Naive thymus-derived CD4-positive, alpha-beta T cell (primary cell): Measurements from ENCODE around the gene ULK3. TPM values are rescaled to one million over a fixed set of nuclear protein-coding genes. Genes with fewer than 3 reads are reported as not detected.

ENCODE experiments used
- ATAC-seq: fragments of 150-1000 bp; cut with Tn5 transposase; 2 replicates; pipeline ENCODE4 v1.10.0; 2021; ENCODE audit warnings: mild to moderate bottlenecking, moderate library complexity
- CTCF ChIA-PET: fragments of 350-600 bp; sonication (Branson Sonifier 250); formaldehyde crosslinking; loops from one replicate; lab custom pipeline; 2021; ENCODE audit warnings: antibody characterized with exemption; lab: Charles Lee
- POLR2A ChIA-PET: fragments of 350-600 bp; sonication (Branson Sonifier 250); formaldehyde crosslinking; loops from one replicate; lab custom pipeline; 2021; ENCODE audit warnings: antibody characterized with exemption, inconsistent platforms; lab: Charles Lee
- DNase-seq, 9 donors: peaks; one replicate each; pipeline versions ENCODE4 v3.0.0 to v3.0.0-alpha.2; 2020 to 2022; ENCODE audit warnings: mixed read lengths in 1 of 9
- H3K27ac ChIP-seq: one replicate; pipeline ENCODE4 v1.7.0; 2013; ENCODE audit warnings: mild to moderate bottlenecking, low read depth, low read length, moderate library complexity
- H3K27me3 ChIP-seq, 2 donors: one replicate each; pipeline ENCODE4 v1.7.0; 2013; ENCODE audit warnings: low read length in 2 of 2, mild to moderate bottlenecking in 2 of 2, moderate library complexity in 2 of 2; ENCODE audit not compliant: control insufficient read depth in 2 of 2, insufficient read depth in 2 of 2
- H3K36me3 ChIP-seq, 3 experiments: 1 replicate in 2 of 3; 2 replicates in 1 of 3; pipeline ENCODE4 v1.7.0; 2013; ENCODE audit warnings: low read length in 3 of 3, mild to moderate bottlenecking in 3 of 3, moderate library complexity in 1 of 3; ENCODE audit not compliant: insufficient read depth in 3 of 3, control insufficient read depth in 2 of 3
- H3K4me1 ChIP-seq, 2 donors: one replicate each; pipeline ENCODE4 v1.7.0; 2013; ENCODE audit warnings: low read length in 2 of 2, mild to moderate bottlenecking in 2 of 2, moderate library complexity in 1 of 2; ENCODE audit not compliant: control insufficient read depth in 2 of 2, insufficient read depth in 2 of 2
- H3K4me3 ChIP-seq: 2 replicates; pipeline ENCODE4 v1.7.0; 2013; ENCODE audit warnings: mild to moderate bottlenecking, low read length
- H3K9me3 ChIP-seq, 3 experiments: 1 replicate in 2 of 3; 2 replicates in 1 of 3; pipeline ENCODE4 v1.7.0; 2013; ENCODE audit warnings: low read length in 3 of 3; ENCODE audit not compliant: control insufficient read depth in 2 of 3
- H3K27ac Mint-ChIP-seq, 9 donors: one replicate each; pipeline ENCODE4 v1.8.0; 2020 to 2022; ENCODE audit warnings: mixed read lengths in 9 of 9, mild to moderate bottlenecking in 8 of 9, moderate library complexity in 5 of 9, inconsistent platforms in 2 of 9
- H3K27me3 Mint-ChIP-seq, 5 donors: one replicate each; pipeline ENCODE4 v1.8.0; 2021 to 2022; ENCODE audit warnings: mixed read lengths in 5 of 5, mild to moderate bottlenecking in 1 of 5
- H3K36me3 Mint-ChIP-seq, 5 donors: one replicate each; pipeline ENCODE4 v1.8.0; 2020 to 2022; ENCODE audit warnings: mixed read lengths in 5 of 5, mild to moderate bottlenecking in 3 of 5, inconsistent platforms in 1 of 5
- H3K4me1 Mint-ChIP-seq, 7 donors: one replicate each; pipeline ENCODE4 v1.8.0; 2020 to 2022; ENCODE audit warnings: mixed read lengths in 7 of 7, mild to moderate bottlenecking in 3 of 7, inconsistent platforms in 1 of 7
- H3K4me3 Mint-ChIP-seq, 10 donors: one replicate each; pipeline ENCODE4 v1.8.0; 2020 to 2022; ENCODE audit warnings: mild to moderate bottlenecking in 10 of 10, mixed read lengths in 10 of 10, moderate library complexity in 6 of 10, inconsistent platforms in 2 of 10
- H3K9me3 Mint-ChIP-seq, 11 donors: one replicate each; pipeline ENCODE4 v1.8.0; 2020 to 2022; ENCODE audit warnings: mixed read lengths in 11 of 11, mild to moderate bottlenecking in 4 of 11, inconsistent platforms in 1 of 11, moderate library complexity in 1 of 11
- intact Hi-C, 2 donors: fragments of 100-400 bp; cut with micrococcal nuclease; formaldehyde crosslinking; loops; one replicate each; pipeline ENCODE4 v1.15.1; 2023
- polyA plus RNA-seq, 2 donors: library from polyadenylated mRNA; unstranded; fragments of 300-500 nt; fragmentation: Illumina TruSeq; gene quantifications; one replicate each; pipeline ENCODE4 v1.2.3, GENCODE V29; 2021
- total RNA-seq, 6 experiments: library from RNA in 5 of 6; stranded (reverse) in 5 of 6; gene quantifications; 1 replicate in 5 of 6; 2 replicates in 1 of 6; pipeline ENCODE4 v1.2.3 and lab custom pipeline; 2021 to 2026

Gene ULK3
- total and polyA plus RNA-seq, 7 experiments from 2014 or later, result 15.4 to 106 (median 54.8) TPM

DNA sequence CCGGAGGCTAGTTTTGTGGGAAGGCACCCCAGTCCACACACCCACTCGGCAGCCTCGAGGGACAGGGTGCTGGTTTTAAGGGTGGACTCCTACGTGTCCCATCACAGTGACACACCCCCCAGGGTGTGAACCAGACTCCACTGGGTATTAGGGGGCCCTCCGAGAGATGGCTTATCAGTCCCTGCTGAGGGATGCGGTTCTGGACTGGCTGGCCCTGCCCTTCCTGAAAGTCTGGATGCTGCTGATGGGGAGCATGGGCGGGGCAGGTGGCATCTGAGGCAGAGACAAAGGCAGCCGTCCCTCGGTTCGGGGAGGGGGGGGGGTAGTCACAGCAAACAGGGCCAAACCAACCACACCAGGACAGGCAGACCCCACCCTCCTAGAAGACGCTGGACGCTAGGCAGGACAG lies 939 bp upstream of the ULK3 start:
- peak overlapping the region; percentile 49 for H3K4me3 ChIP-seq
- ChIA-PET POLR2A (interaction anchor here (1.2 to 4.4 kb wide), 14 partner anchors 10 to 608 kb away, joined by 3 to 44 read pairs (median 10); partner anchors contain the start of genes C15orf39, FAM219B and SCAMP2), CTCF (interaction anchor here (1.0 to 2.6 kb wide), 10 partner anchors 9 to 151 kb away, joined by 3 to 20 read pairs (median 6); partner anchors contain the start of genes FAM219B and SCAMP5)
- peak overlapping the region; percentile 79 for H3K27ac ChIP-seq
- Mint-ChIP-seq H3K27ac (peak overlapping the region; percentile 59 to 95 (median 94)), H3K27me3 (no peaks in the 10 kb centered on the region), H3K4me1 (peaks cover 26 to 62% (median 50%) of the 10 kb centered on the region in 7 donors), H3K4me3 (peak overlapping the region in 8 of 10 donors; percentile 80 to 95 (median 87)), H3K9me3 (no peaks in the 10 kb centered on the region), H3K36me3 (peaks cover 5 to 38% (median 13%) of the 10 kb centered on the region in 5 donors)
- H3K4me1 ChIP-seq, result peaks cover 40 to 50% of the 10 kb centered on the region in 2 donors
- intact Hi-C loops, result loop anchor here (1.0 to 10.0 kb wide), 17 partner anchors 15 to 611 kb away; partner anchors contain the start of genes COX5A (in 2 of the 2), FAM219B (in 2 of the 2), ARID3B (in 1 of the 2) and C15orf39 (in 1 of the 2)
- ATAC-seq (no peak), DNase-seq (no peak)
- no peaks in the 10 kb centered on the region for H3K9me3 ChIP-seq
- no peaks in the 10 kb centered on the region for H3K27me3 ChIP-seq
- peaks cover 0 to 44% (median 1%) of the 10 kb centered on the region in 3 experiments for H3K36me3 ChIP-seq

DNA sequence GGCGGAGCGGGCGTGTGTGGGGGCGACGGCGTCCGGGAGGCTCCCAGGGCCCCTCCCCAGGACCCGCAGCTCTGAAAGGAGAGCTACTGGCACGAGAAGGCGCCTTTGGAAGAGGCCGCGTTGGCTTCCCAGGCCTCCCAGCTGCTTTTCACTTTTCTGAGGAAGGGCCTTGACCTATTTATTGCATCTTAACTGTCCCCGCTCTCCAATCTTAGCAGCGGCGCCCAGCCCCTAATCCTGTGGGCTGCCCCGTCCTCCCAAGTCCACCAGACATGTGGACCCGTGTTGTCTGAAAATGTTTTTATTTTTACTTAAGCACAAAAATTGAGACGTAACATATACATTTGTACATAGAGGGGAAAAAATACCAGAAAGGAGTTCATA lies 481 bp upstream of the ULK3 start:
- H3K27ac Mint-ChIP-seq, result peak overlapping the region; percentile 88 to 95 (median 94)
- peaks cover 5 to 34% (median 10%) of the 10 kb centered on the region in 5 donors for H3K36me3 Mint-ChIP-seq
- peaks cover 26 to 62% (median 50%) of the 10 kb centered on the region in 7 donors for H3K4me1 Mint-ChIP-seq
- no peaks in the 10 kb centered on the region for H3K9me3 Mint-ChIP-seq
- Histone ChIP-seq H3K9me3 (no peaks in the 10 kb centered on the region), H3K4me1 (peaks cover 40 to 50% of the 10 kb centered on the region in 2 donors), H3K36me3 (peaks cover 0 to 44% (median 4%) of the 10 kb centered on the region in 3 experiments), H3K27ac (peak overlapping the region; percentile 79), H3K27me3 (no peaks in the 10 kb centered on the region), H3K4me3 (peak overlapping the region; percentile 49)
- POLR2A ChIA-PET, result interaction anchor here (0.6 to 4.4 kb wide), 12 partner anchors 13 to 147 kb away, joined by 3 to 44 read pairs (median 12); partner anchors contain the start of genes FAM219B and SCAMP2
- CTCF ChIA-PET, result interaction anchor here (1.9 to 2.6 kb wide), 5 partner anchors 9 to 63 kb away, joined by 6 to 11 read pairs (median 8); partner anchors contain the start of gene FAM219B
- ATAC-seq (no peak), DNase-seq (no peak)
- H3K27me3 Mint-ChIP-seq, result no peaks in the 10 kb centered on the region
- peak overlapping the region; percentile 80 to 95 (median 88) for H3K4me3 Mint-ChIP-seq
- intact Hi-C loops, result loop anchor here (1.0 to 10.0 kb wide), 16 partner anchors 30 to 611 kb away; partner anchors contain the start of genes COX5A (in 2 of the 2), FAM219B (in 2 of the 2), ARID3B (in 1 of the 2) and C15orf39 (in 1 of the 2)

DNA sequence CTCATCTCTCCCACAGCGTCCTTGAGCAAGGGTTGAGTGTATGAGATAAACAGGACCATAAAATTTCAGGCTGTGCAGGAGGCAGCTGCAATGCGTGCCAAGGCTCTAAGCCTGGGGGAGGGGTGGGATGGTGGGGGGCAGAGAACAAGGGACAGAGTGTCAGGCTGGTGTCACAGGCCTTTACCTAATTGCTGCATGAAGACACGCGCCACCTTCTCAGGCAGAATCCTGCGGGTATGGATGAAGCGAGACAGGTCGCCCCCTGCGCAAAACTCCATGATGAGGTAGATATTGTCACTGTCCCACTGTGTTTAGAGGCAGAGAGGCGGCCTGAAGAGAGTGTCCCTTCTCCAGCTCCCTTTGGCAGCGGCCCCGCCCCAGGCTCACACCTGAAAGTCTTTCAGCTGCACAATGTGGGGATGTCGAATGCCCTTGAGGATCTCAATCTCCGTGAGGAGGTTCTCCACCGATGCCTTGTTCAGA lies 1.0 kb downstream of the ULK3 start:
- ATAC-seq, result no peak
- no peak for DNase-seq
- H3K27ac Mint-ChIP-seq, result peak overlapping the region in 5 of 9 donors; percentile 12 to 95 (median 84)
- H3K27me3 Mint-ChIP-seq, result no peaks in the 10 kb centered on the region
- no peaks in the 10 kb centered on the region for H3K9me3 Mint-ChIP-seq
- peaks cover 0 to 25% (median 3%) of the 10 kb centered on the region in 5 donors for H3K36me3 Mint-ChIP-seq
- peak overlapping the region; percentile 80 to 95 (median 90) for H3K4me3 Mint-ChIP-seq
- peaks cover 0 to 44% (median 4%) of the 10 kb centered on the region in 3 experiments for H3K36me3 ChIP-seq
- intact Hi-C loops, result loop anchor here (2.0 to 10.0 kb wide), 8 partner anchors 61 to 613 kb away; partner anchors contain the start of genes ARID3B (in 1 of the 2), C15orf39 (in 1 of the 2), PPCDC (in 1 of the 2) and SIN3A (in 1 of the 2)
- peaks cover 26 to 58% (median 50%) of the 10 kb centered on the region in 7 donors for H3K4me1 Mint-ChIP-seq
- H3K4me1 ChIP-seq, result peaks cover 40 to 50% of the 10 kb centered on the region in 2 donors
- H3K27ac ChIP-seq, result peak overlapping the region; percentile 79
- peak overlapping the region; percentile 74 for H3K4me3 ChIP-seq
- no peaks in the 10 kb centered on the region for H3K27me3 ChIP-seq
- CTCF ChIA-PET, result interaction anchor here (0.5 to 1.9 kb wide), 6 partner anchors 52 to 67 kb away, joined by 3 to 8 read pairs (median 4); no protein-coding TSS in a partner anchor
- POLR2A ChIA-PET, result interaction anchor here (0.5 to 4.4 kb wide), 13 partner anchors 28 to 428 kb away, joined by 3 to 44 read pairs (median 8); partner anchors contain the start of genes FAM219B and SCAMP2
- no peaks in the 10 kb centered on the region for H3K9me3 ChIP-seq

DNA sequence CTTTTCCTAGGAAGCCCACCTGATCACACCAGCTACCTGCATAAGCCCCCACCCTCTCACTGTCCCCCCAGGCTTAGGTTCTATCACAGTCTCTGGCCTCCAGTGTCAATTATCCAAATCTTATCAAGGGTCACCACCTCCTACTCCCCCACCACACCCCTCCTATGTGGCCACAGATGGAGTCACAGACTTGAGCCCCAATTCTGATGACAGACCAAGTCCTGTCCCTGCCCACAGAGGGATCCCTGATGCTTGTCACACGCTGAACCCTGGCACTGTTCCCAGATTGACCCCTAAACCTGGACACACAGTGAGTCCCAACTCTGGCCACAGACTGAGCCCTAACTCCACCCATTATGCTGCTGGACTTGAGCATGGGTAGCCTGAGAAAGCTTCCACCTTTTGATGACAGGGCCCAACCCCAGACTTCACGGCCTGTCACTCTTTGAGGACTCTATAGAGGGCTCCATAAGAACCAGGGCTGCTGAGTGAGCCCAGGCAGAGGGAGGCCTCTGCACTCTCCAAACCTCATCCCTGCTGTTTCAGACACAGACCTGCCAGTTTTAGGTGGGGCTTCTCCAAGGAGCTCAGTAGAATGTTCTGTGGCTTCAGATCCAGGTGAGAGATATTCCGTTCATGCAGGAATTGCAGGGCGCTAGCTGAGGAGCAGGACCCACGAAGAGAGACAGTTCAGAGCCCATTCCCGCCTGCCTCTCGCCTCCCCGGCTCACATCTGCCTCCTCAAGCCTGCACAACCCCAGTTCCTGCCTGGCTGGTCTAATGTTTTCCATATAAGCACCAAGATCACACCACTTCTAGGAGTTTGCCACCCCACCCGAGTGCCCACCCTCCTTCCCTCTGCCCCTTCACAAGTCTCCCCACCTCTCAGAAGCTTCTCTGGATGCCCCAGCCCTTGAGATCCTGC lies 1.8 kb downstream of the ULK3 start:
- Mint-ChIP-seq H3K36me3 (peaks cover 0 to 25% (median 0%) of the 10 kb centered on the region in 5 donors), H3K4me1 (peaks cover 26 to 54% (median 46%) of the 10 kb centered on the region in 7 donors), H3K4me3 (peak overlapping the region; percentile 38 to 95 (median 90)), H3K27me3 (no peaks in the 10 kb centered on the region), H3K27ac (peak overlapping the region in 7 of 9 donors; percentile 12 to 79 (median 51)), H3K9me3 (no peaks in the 10 kb centered on the region)
- Histone ChIP-seq H3K27ac (no peak overlapping the region), H3K27me3 (no peaks in the 10 kb centered on the region), H3K9me3 (no peaks in the 10 kb centered on the region), H3K36me3 (peaks cover 0 to 52% (median 4%) of the 10 kb centered on the region in 3 experiments), H3K4me3 (no peak overlapping the region), H3K4me1 (peaks cover 39 to 50% of the 10 kb centered on the region in 2 donors)
- ChIA-PET POLR2A (interaction anchor here (0.7 to 4.4 kb wide), 4 partner anchors 34 to 69 kb away, joined by 3 to 44 read pairs (median 3); no protein-coding TSS in a partner anchor), CTCF (interaction anchor here (0.8 kb wide), 1 partner anchor 60 kb away, joined by 3 read pairs; no protein-coding TSS in a partner anchor)
- intact Hi-C loops, result loop anchor here (5.0 to 10.0 kb wide), 3 partner anchors 111 to 614 kb away; partner anchors contain the start of genes C15orf39 (in 1 of the 2) and SIN3A (in 1 of the 2)
- no peak for DNase-seq
- ATAC-seq, result no peak

DNA sequence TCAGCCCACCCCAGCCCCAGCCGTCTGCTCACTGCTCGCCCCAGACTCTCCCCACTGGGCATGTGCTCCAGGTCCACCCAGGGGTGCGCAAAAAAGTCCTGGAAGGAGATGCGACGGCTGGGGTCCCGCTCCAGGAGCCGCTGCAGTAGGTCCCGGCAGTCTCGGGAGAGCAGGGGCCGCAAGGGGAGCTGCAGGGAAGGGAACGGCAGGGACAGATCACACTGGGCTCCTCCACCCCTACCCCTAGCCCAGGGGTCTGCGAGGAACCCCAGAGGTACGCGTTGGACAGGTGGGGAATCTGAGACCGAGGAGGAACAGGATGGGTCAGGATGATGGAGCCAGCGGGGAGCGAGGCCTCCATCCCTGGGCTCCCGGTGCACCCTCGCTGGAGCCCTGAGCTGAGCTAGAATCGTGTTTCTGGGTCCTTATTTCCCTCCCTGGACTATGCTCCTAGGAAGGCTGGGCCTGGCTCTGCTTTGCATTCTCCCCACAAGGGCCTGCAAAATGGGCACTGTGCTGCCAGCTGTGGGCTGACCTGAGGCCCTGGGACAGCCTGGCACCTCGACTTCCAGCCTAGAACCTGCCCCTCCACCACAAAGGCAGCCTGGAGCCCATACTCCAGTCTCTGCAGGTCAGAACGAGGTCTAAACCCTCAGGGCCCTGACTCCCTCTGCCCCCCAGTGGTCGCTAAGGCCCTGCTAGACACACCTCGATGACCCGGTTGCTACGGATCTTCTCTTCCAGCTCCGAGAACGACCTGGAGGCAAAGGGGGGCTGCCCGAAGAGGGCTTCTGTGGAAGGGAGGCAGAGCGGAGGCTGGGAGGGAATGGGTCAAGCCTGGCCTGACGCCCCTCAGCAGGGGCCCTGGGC lies 3.2 kb downstream of the ULK3 start:
- no peak overlapping the region for H3K4me3 ChIP-seq
- no peaks in the 10 kb centered on the region for H3K9me3 ChIP-seq
- Mint-ChIP-seq H3K27ac (peak overlapping the region in 1 of 9 donors; percentile 51), H3K4me3 (peak overlapping the region in 2 of 10 donors; percentile 13 to 90), H3K36me3 (peaks cover 0 to 19% (median 0%) of the 10 kb centered on the region in 5 donors), H3K27me3 (no peaks in the 10 kb centered on the region), H3K9me3 (no peaks in the 10 kb centered on the region), H3K4me1 (peaks cover 22 to 42% (median 39%) of the 10 kb centered on the region in 7 donors)
- DNase-seq (no peak), ATAC-seq (no peak)
- intact Hi-C loops, result loop anchor here (5.0 to 10.0 kb wide), 3 partner anchors 113 to 615 kb away; partner anchors contain the start of genes C15orf39 (in 1 of the 2) and SIN3A (in 1 of the 2)
- ChIA-PET CTCF (no interaction called here), POLR2A (no interaction called here)
- H3K27me3 ChIP-seq, result no peaks in the 10 kb centered on the region
- no peak overlapping the region for H3K27ac ChIP-seq
- peaks cover 25 to 36% of the 10 kb centered on the region in 2 donors for H3K4me1 ChIP-seq
- peaks cover 0 to 56% (median 4%) of the 10 kb centered on the region in 3 experiments for H3K36me3 ChIP-seq
